DND-41 (cell line): Measurements from ENCODE around the gene ITGA8.
"Not testable (repeated sequence)": the region's sequence is repeated elsewhere in the genome, so short reads cannot be mapped to it uniquely, and the experiment has no call there.

Source experiments
- ATAC-seq: fragments of 200-7000 bp; cut with Tn5 transposase; 3 replicates; pipeline ENCODE4 v1.9.1; 2021; ENCODE audit warnings: low read depth; ENCODE audit not compliant: insufficient read depth
- DNase-seq: peaks from one replicate; pipeline ENCODE4 v3.0.0-alpha.2; 2020
- H2AFZ ChIP-seq: 2 replicates; pipeline ENCODE4 v1.6.0; 2012; ENCODE audit warnings: low read depth, low read length
- H3K27ac ChIP-seq: 2 replicates; pipeline ENCODE4 v1.5.1; 2012; ENCODE audit warnings: low read length, inconsistent platforms
- H3K27me3 ChIP-seq: fragments of 200-600 bp; sonication (generic); 2 replicates; pipeline ENCODE4 v1.6.0; 2012; ENCODE audit warnings: low read length, mild to moderate bottlenecking, inconsistent platforms; ENCODE audit not compliant: insufficient read depth, poor library complexity
- H3K36me3 ChIP-seq: 2 replicates; pipeline ENCODE4 v1.5.1; 2012; ENCODE audit warnings: low read length, inconsistent platforms; ENCODE audit not compliant: insufficient read depth
- H3K4me1 ChIP-seq: 2 replicates; pipeline ENCODE4 v1.5.1; 2012; ENCODE audit warnings: mild to moderate bottlenecking, low read length; ENCODE audit not compliant: insufficient read depth
- H3K4me2 ChIP-seq: 2 replicates; pipeline ENCODE4 v1.6.0; 2012; ENCODE audit warnings: mild to moderate bottlenecking, moderate library complexity, low read length, inconsistent platforms; ENCODE audit not compliant: insufficient read depth
- H3K4me3 ChIP-seq, 2 experiments: fragments of 200-600 bp in 1 of 2; shearing (Covaris generic) in 1 of 2; 2 replicates each; pipeline ENCODE4 v1.5.1; 2012 to 2016; ENCODE audit warnings: inconsistent platforms in 2 of 2, low read length in 2 of 2, mild to moderate bottlenecking in 2 of 2, low read depth in 1 of 2, moderate library complexity in 1 of 2
- H3K79me2 ChIP-seq: 2 replicates; pipeline ENCODE4 v1.6.0; 2012; ENCODE audit warnings: low read length, inconsistent platforms; ENCODE audit not compliant: insufficient read depth
- H3K9ac ChIP-seq: 2 replicates; pipeline ENCODE4 v1.6.0; 2012; ENCODE audit warnings: low read depth, mild to moderate bottlenecking, inconsistent platforms, low read length, moderate library complexity
- H3K9me3 ChIP-seq: 2 replicates; pipeline ENCODE4 v1.5.1; 2012; ENCODE audit warnings: low read length, moderate library complexity, mild to moderate bottlenecking, inconsistent platforms; ENCODE audit not compliant: insufficient read depth, severe bottlenecking
- H4K20me1 ChIP-seq: 2 replicates; pipeline ENCODE4 v1.6.0; 2012; ENCODE audit warnings: low read length; ENCODE audit not compliant: insufficient read depth
- CTCF ChIP-seq: IDR thresholded peaks from 2 replicates; pipeline ENCODE4 v1.5.1; 2012; ENCODE audit warnings: borderline replicate concordance, low read length, moderate library complexity, mild to moderate bottlenecking; ENCODE audit not compliant: poor library complexity, severe bottlenecking; ENCODE audit errors: extremely low read depth
- EZH2 ChIP-seq: IDR thresholded peaks from 3 replicates; pipeline ENCODE4 v1.6.1; 2012; ENCODE audit warnings: borderline replicate concordance, low read depth, mild to moderate bottlenecking, moderate library complexity, low read length, inconsistent platforms; ENCODE audit not compliant: severe bottlenecking

The ITGA8 gene

GRCh38 chr10:15542817-15543216, 176.9 kb downstream of the ITGA8 start:
- no peaks in the 10 kb centered on the region for H3K36me3 ChIP-seq
- ATAC-seq: no peak
- no peak overlapping the region for H3K4me2 ChIP-seq

GRCh38 chr10:15541376-15541775, 178.3 kb downstream of the ITGA8 start:
- Histone ChIP-seq H3K4me3 (no peak overlapping the region), H3K4me1 (no peaks in the 10 kb centered on the region), H3K79me2 (no peaks in the 10 kb centered on the region), H3K4me2 (no peak overlapping the region), H3K27me3 (peaks cover 2% of the 10 kb centered on the region), H3K36me3 (no peaks in the 10 kb centered on the region), H4K20me1 (no peaks in the 10 kb centered on the region), H2AFZ (no peak overlapping the region), H3K27ac (no peak overlapping the region), H3K9me3 (no peaks in the 10 kb centered on the region), H3K9ac (no peak overlapping the region)
- no peak for ATAC-seq
- DNase-seq: no peak
- TF ChIP-seq CTCF (no peak), EZH2 (no peak)

More at GRCh38 chr10:15542817-15543216, 176.9 kb downstream of the ITGA8 start:
- TF ChIP-seq EZH2 (no peak), CTCF (no peak)
- Histone ChIP-seq H4K20me1 (no peaks in the 10 kb centered on the region), H3K9ac (no peak overlapping the region), H3K9me3 (no peaks in the 10 kb centered on the region), H3K4me1 (no peaks in the 10 kb centered on the region), H2AFZ (no peak overlapping the region), H3K79me2 (no peaks in the 10 kb centered on the region), H3K27me3 (no peaks in the 10 kb centered on the region), H3K4me3 (no peak overlapping the region), H3K27ac (no peak overlapping the region)
- DNase-seq: no peak

GRCh38 chr10:15540727-15541126, 179.0 kb downstream of the ITGA8 start:
- H3K9me3 ChIP-seq: no peaks in the 10 kb centered on the region
- no peaks in the 10 kb centered on the region for H3K36me3 ChIP-seq
- no peak overlapping the region for H3K27ac ChIP-seq
- H2AFZ ChIP-seq: no peak overlapping the region
- H3K9ac ChIP-seq: no peak overlapping the region
- ATAC-seq: no peak
- H3K4me3 ChIP-seq: no peak overlapping the region
- H3K27me3 ChIP-seq: peaks cover 2% of the 10 kb centered on the region
- H3K79me2 ChIP-seq: no peaks in the 10 kb centered on the region
- TF ChIP-seq EZH2 (no peak), CTCF (no peak)
- no peaks in the 10 kb centered on the region for H4K20me1 ChIP-seq
- no peak overlapping the region for H3K4me2 ChIP-seq
- no peaks in the 10 kb centered on the region for H3K4me1 ChIP-seq
- no peak for DNase-seq

GRCh38 chr10:15539262-15539661, 180.5 kb downstream of the ITGA8 start:
- no peak overlapping the region for H3K4me2 ChIP-seq
- H2AFZ ChIP-seq: no peak overlapping the region
- ATAC-seq (no peak), DNase-seq (no peak)
- no peaks in the 10 kb centered on the region for H3K36me3 ChIP-seq
- H3K79me2 ChIP-seq: no peaks in the 10 kb centered on the region
- no peak overlapping the region for H3K4me3 ChIP-seq
- peaks cover 2% of the 10 kb centered on the region for H3K27me3 ChIP-seq
- TF ChIP-seq EZH2: no peak
- TF ChIP-seq CTCF: no peak
- no peak overlapping the region for H3K27ac ChIP-seq
- H4K20me1 ChIP-seq: no peaks in the 10 kb centered on the region
- H3K9ac ChIP-seq: no peak overlapping the region
- no peaks in the 10 kb centered on the region for H3K9me3 ChIP-seq
- H3K4me1 ChIP-seq: no peaks in the 10 kb centered on the region

GRCh38 chr10:15534928-15535538, 184.7 kb downstream of the ITGA8 start:
- not testable (repeated sequence) for H3K27me3 ChIP-seq, H3K4me3 ChIP-seq, H3K4me1 ChIP-seq, ATAC-seq, H2AFZ ChIP-seq, H3K27ac ChIP-seq, H4K20me1 ChIP-seq, H3K9ac ChIP-seq, H3K79me2 ChIP-seq, H3K36me3 ChIP-seq, H3K4me2 ChIP-seq, H3K9me3 ChIP-seq, DNase-seq
